Karpas-422 (cell line): ENCODE measurements around the gene CREB3L2. TPM values are rescaled to one million over a fixed set of nuclear protein-coding genes. Genes with fewer than 3 reads are reported as not detected.

Experiments
- DNase-seq: peaks from one replicate; pipeline ENCODE4 v3.0.0-alpha.2; 2015
- H2AFZ ChIP-seq: fragments of 200-600 bp; sonication (generic); 2 replicates; pipeline ENCODE4 v1.6.1; 2014; ENCODE audit warnings: antibody characterized with exemption, low read length, mixed read lengths
- H3K27ac ChIP-seq: fragments of 200-600 bp; sonication (generic); 2 replicates; pipeline ENCODE4 v1.5.1; 2014; ENCODE audit warnings: mild to moderate bottlenecking, low read length, moderate library complexity
- H3K27me3 ChIP-seq: fragments of 200-600 bp; sonication (generic); 2 replicates; pipeline ENCODE4 v1.6.1; 2014; ENCODE audit warnings: low read length, mixed read lengths
- H3K36me3 ChIP-seq: fragments of 200-600 bp; sonication (generic); 2 replicates; pipeline ENCODE4 v1.6.1; 2014; ENCODE audit warnings: low read length, mixed read lengths; ENCODE audit not compliant: insufficient read depth
- H3K4me1 ChIP-seq: fragments of 200-600 bp; sonication (generic); 2 replicates; pipeline ENCODE4 v1.6.1; 2014; ENCODE audit warnings: mild to moderate bottlenecking, low read length, mixed read lengths
- H3K4me2 ChIP-seq: fragments of 200-600 bp; sonication (generic); 2 replicates; pipeline ENCODE4 v1.6.1; 2014; ENCODE audit warnings: low read length, low read depth, mild to moderate bottlenecking; ENCODE audit not compliant: poor library complexity, severe bottlenecking
- H3K4me3 ChIP-seq: fragments of 200-600 bp; sonication (generic); 2 replicates; pipeline ENCODE4 v1.5.1; 2014; ENCODE audit warnings: mild to moderate bottlenecking, antibody characterized with exemption, low read length, mixed read lengths
- H3K79me2 ChIP-seq: fragments of 200-600 bp; sonication (generic); 2 replicates; pipeline ENCODE4 v1.6.1; 2014; ENCODE audit warnings: mild to moderate bottlenecking, low read length, mixed read lengths
- H3K9ac ChIP-seq: fragments of 200-600 bp; sonication (generic); 2 replicates; pipeline ENCODE4 v1.6.0; 2014; ENCODE audit warnings: low read length
- H3K9me2 ChIP-seq: fragments of 200-600 bp; sonication (generic), shearing (Covaris generic); replicated peaks from 2 replicates; pipeline ENCODE4 v1.6.0; 2014; ENCODE audit warnings: mild to moderate bottlenecking, low read length, moderate library complexity; ENCODE audit not compliant: insufficient read depth
- H3K9me3 ChIP-seq: fragments of 300-700, 200-600 bp; sonication (generic); 2 replicates; pipeline ENCODE4 v1.6.1; 2014; ENCODE audit warnings: low read length, mixed read lengths
- H4K20me1 ChIP-seq: fragments of 200-600 bp; sonication (generic); 2 replicates; pipeline ENCODE4 v1.6.1; 2014; ENCODE audit warnings: mild to moderate bottlenecking, antibody characterized with exemption, low read length, low read depth; ENCODE audit not compliant: insufficient read depth
- total RNA-seq: library from RNA; depleted of rRNA; stranded (reverse); fragments of >200 nt; shearing (Covaris generic); gene quantifications from 2 replicates; pipeline ENCODE4 v1.2.3, GENCODE V29; 2014; ENCODE audit warnings: low replicate concordance

CREB3L2 gene
- total RNA-seq, 1 experiment from 2014 or later, result not detected

DNA sequence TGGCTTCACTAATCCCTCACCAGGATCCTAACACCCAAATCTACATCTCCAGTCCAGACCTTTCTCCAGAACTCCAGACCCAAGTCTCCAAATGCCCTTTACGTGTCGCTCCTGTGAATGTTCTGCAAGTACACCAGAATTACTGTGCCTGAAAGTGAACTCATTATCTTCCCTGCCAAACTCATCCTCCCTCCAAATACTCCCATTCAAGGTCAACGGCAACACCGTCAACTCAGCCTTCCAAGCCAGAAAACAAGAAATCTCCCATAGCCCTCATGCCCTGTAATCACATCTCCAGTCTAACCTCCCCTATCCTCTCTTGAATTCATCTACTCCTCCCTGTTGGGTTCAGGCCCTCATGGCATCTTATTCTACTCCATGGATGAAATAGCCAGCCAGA lies 12.3 kb downstream of the CREB3L2 start:
- H3K9me2 ChIP-seq, result no peaks in the 10 kb centered on the region
- H3K27ac ChIP-seq, result no peak overlapping the region
- H4K20me1 ChIP-seq, result no peaks in the 10 kb centered on the region
- no peaks in the 10 kb centered on the region for H3K4me1 ChIP-seq
- no peak overlapping the region for H3K4me2 ChIP-seq
- DNase-seq, result no peak
- H2AFZ ChIP-seq, result no peak overlapping the region
- H3K4me3 ChIP-seq, result no peak overlapping the region
- H3K9ac ChIP-seq, result no peak overlapping the region
- H3K36me3 ChIP-seq, result no peaks in the 10 kb centered on the region
- H3K9me3 ChIP-seq, result no peaks in the 10 kb centered on the region
- no peaks in the 10 kb centered on the region for H3K27me3 ChIP-seq
- H3K79me2 ChIP-seq, result no peaks in the 10 kb centered on the region

DNA sequence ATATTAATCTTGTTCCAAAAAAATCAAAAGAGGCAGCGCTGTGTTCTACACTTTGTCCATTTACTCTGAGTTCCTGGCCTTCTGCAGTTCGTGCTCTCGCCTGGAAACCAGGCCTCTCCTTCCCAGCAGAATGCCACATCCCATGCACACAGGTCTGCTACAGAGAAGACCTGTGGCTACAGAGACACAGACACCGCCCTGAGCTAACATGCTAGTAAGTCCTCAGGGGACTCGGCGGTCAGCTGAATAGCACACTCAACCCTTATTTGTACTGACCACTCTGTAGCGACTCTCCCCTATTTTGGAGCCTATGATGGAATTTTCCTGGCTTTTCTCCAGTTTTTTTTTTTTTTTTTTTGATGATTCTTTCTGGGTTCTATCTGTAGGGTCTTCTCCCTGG lies 12.8 kb downstream of the CREB3L2 start:
- no peak overlapping the region for H3K27ac ChIP-seq
- no peaks in the 10 kb centered on the region for H3K9me3 ChIP-seq
- no peak overlapping the region for H3K4me3 ChIP-seq
- no peak overlapping the region for H3K4me2 ChIP-seq
- no peaks in the 10 kb centered on the region for H3K27me3 ChIP-seq
- no peaks in the 10 kb centered on the region for H3K79me2 ChIP-seq
- no peak for DNase-seq
- H3K9ac ChIP-seq, result no peak overlapping the region
- H3K36me3 ChIP-seq, result no peaks in the 10 kb centered on the region
- no peak overlapping the region for H2AFZ ChIP-seq
- no peaks in the 10 kb centered on the region for H3K4me1 ChIP-seq
- no peaks in the 10 kb centered on the region for H4K20me1 ChIP-seq
- no peaks in the 10 kb centered on the region for H3K9me2 ChIP-seq

DNA sequence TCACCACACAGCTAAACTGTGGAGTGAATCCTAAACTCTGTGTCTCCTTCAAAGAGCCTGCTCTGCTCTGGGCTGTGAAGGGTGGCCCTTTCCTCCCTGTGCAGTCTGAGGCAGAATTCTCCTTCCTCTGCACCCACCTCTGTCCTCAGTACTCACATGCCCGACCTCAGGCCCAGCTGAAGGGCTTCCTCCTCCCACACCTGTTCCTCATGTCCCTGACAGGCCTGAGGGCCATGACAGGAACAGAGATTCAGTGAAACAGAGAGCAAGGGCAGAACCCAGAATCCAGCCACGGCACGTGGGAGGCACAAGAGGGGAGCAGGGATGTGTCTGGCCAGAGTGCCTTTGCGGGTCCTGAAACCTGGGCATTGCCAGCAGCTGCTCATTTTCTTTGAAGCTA lies 13.9 kb downstream of the CREB3L2 start:
- H3K9me3 ChIP-seq, result no peaks in the 10 kb centered on the region
- H3K79me2 ChIP-seq, result no peaks in the 10 kb centered on the region
- H3K27me3 ChIP-seq, result no peaks in the 10 kb centered on the region
- H3K9ac ChIP-seq, result no peak overlapping the region
- H3K4me3 ChIP-seq, result no peak overlapping the region
- H3K9me2 ChIP-seq, result no peaks in the 10 kb centered on the region
- H3K36me3 ChIP-seq, result no peaks in the 10 kb centered on the region
- no peak overlapping the region for H3K4me2 ChIP-seq
- DNase-seq, result no peak
- H3K4me1 ChIP-seq, result no peaks in the 10 kb centered on the region
- no peaks in the 10 kb centered on the region for H4K20me1 ChIP-seq
- no peak overlapping the region for H3K27ac ChIP-seq
- H2AFZ ChIP-seq, result no peak overlapping the region

DNA sequence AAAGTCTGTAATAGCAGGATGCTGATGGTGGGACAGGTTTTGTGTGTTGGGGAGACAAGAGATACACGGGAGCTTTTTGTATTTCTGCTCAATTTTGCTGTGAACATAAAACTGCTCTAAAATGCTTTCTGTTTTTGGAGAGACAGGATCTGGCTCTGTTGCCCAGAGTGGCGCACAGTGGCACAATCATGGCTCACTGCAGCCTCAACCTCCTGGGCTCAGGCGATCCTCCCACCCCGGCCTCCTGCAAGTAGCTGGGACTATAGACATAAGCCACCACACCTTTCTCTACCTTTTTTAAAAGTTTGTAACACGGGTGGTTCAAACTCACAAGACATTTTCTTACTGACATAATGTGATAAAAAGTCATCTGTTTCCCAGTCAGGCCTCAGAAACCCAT lies 14.3 kb downstream of the CREB3L2 start:
- H3K9ac ChIP-seq, result no peak overlapping the region
- no peak overlapping the region for H3K4me2 ChIP-seq
- no peak overlapping the region for H3K4me3 ChIP-seq
- H4K20me1 ChIP-seq, result no peaks in the 10 kb centered on the region
- DNase-seq, result no peak
- no peaks in the 10 kb centered on the region for H3K36me3 ChIP-seq
- H3K27me3 ChIP-seq, result no peaks in the 10 kb centered on the region
- no peaks in the 10 kb centered on the region for H3K9me2 ChIP-seq
- H3K9me3 ChIP-seq, result no peaks in the 10 kb centered on the region
- no peaks in the 10 kb centered on the region for H3K4me1 ChIP-seq
- no peak overlapping the region for H2AFZ ChIP-seq
- H3K27ac ChIP-seq, result no peak overlapping the region
- no peaks in the 10 kb centered on the region for H3K79me2 ChIP-seq

DNA sequence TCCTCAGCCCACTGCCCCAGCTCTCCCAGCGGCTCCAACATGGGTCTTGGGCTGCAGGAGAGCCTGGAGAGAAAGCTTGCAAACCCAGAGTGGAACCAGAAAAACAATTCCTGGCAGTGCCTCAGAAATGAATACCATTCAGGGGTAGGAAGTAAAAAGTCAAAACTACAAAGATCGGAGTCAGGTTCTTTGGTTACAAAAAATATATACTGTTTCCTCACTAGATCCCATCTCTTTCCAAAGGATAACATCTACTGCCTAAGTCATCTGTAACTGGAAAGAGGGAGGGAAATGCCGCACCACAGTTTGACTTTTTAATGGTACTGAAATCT lies 14.9 kb downstream of the CREB3L2 start:
- no peak overlapping the region for H3K4me2 ChIP-seq
- no peak overlapping the region for H2AFZ ChIP-seq
- no peak overlapping the region for H3K27ac ChIP-seq
- H4K20me1 ChIP-seq, result no peaks in the 10 kb centered on the region
- no peak overlapping the region for H3K9ac ChIP-seq
- no peaks in the 10 kb centered on the region for H3K79me2 ChIP-seq
- no peaks in the 10 kb centered on the region for H3K9me2 ChIP-seq
- no peaks in the 10 kb centered on the region for H3K36me3 ChIP-seq
- H3K27me3 ChIP-seq, result no peaks in the 10 kb centered on the region
- DNase-seq, result no peak
- no peak overlapping the region for H3K4me3 ChIP-seq
- H3K4me1 ChIP-seq, result no peaks in the 10 kb centered on the region
- H3K9me3 ChIP-seq, result no peaks in the 10 kb centered on the region

DNA sequence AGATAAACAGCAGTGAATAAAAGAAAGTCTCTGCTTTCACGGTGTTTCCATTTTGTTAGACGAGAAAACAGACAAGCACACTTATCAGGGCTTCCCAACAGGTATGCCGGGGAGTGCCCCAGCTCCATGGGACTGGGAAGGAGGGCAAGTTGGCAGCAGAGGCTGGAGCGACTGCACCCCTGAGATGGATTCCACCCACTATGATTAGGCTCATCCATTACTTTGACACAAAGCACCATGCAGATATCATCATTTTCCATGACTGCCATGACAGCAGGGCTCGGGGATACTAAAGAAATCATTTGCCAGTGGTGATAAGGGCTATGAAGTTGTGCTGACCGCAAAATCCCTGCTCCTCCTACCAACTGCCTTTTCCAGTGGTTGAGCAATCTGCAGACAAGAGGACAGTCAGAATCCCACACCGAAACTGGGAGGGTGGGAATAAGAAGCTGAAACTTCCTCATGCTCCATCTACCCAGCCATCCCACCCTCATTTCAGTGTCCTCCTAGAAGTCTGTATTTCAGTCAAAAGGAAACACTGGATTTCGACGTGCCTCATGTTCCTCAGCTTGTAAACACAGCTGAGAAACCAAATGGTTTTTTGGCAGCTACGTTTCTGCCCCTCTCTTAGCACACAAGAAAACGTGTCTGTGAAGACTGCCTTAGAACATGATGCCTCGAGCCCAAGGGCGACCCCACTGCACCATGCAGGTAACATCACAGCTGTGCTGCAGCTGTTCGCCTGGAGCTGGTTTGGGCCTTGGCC lies 15.5 kb downstream of the CREB3L2 start:
- Histone ChIP-seq H2AFZ (no peak overlapping the region), H3K79me2 (no peaks in the 10 kb centered on the region), H3K4me1 (no peaks in the 10 kb centered on the region), H3K36me3 (no peaks in the 10 kb centered on the region), H3K9me3 (no peaks in the 10 kb centered on the region), H3K9ac (no peak overlapping the region), H3K27ac (no peak overlapping the region), H3K4me3 (no peak overlapping the region), H3K9me2 (no peaks in the 10 kb centered on the region), H3K27me3 (no peaks in the 10 kb centered on the region), H4K20me1 (no peaks in the 10 kb centered on the region), H3K4me2 (no peak overlapping the region)
- no peak for DNase-seq

DNA sequence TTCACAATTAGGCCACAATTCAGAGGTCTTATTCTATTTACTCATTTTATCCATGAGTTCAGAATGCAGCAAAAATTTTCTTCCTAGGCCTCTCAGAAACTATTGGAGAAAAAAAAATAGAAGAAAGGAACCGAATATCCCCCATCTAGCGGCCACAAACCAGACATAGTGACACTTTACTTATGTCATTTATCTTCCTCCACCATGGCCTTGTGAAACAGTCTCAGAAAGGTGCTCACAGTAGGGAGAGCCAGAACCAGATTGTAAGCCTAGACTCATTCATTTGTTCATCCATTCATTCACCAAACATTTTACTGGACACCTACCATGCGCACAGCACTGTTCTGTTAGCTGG lies 16.0 kb downstream of the CREB3L2 start:
- H3K9ac ChIP-seq, result no peak overlapping the region
- H3K27me3 ChIP-seq, result no peaks in the 10 kb centered on the region
- no peak overlapping the region for H3K27ac ChIP-seq
- no peaks in the 10 kb centered on the region for H3K9me3 ChIP-seq
- H2AFZ ChIP-seq, result no peak overlapping the region
- H3K4me2 ChIP-seq, result no peak overlapping the region
- no peak overlapping the region for H3K4me3 ChIP-seq
- H3K9me2 ChIP-seq, result no peaks in the 10 kb centered on the region
- no peaks in the 10 kb centered on the region for H4K20me1 ChIP-seq
- DNase-seq, result no peak
- no peaks in the 10 kb centered on the region for H3K36me3 ChIP-seq
- H3K4me1 ChIP-seq, result no peaks in the 10 kb centered on the region
- no peaks in the 10 kb centered on the region for H3K79me2 ChIP-seq

DNA sequence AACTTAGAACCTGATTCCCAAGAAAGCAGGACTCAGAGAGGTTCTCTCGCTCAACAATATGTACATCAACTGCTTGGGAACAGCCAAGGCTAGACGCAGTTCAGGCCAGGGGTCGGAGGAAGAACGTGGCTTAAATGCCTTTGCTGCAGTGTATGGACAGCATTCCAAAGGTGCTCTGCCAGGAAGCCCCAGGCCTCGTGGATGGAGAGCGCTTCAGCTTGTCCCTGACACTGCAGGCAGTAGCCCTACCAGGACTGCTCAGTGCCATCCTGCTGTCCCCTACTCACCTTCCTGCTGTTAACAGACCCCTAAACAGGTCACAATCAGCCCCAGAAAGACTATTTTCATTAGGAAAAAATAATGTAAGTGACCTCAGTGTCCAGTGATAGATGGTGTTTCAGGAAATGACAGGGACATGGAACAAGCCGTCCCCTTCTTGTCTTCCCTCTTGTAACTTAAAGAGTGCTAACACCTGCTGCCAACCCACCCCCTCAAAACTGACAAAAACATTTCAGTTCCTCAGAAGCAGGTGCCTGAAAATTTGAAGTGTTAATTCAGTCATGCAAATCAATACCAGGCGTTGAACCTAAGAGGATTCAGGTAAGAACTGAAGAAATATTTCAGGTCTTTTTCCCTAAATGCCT lies 16.5 kb downstream of the CREB3L2 start:
- no peak overlapping the region for H3K4me2 ChIP-seq
- no peak overlapping the region for H3K27ac ChIP-seq
- no peak for DNase-seq
- H3K79me2 ChIP-seq, result no peaks in the 10 kb centered on the region
- no peak overlapping the region for H3K4me3 ChIP-seq
- H4K20me1 ChIP-seq, result no peaks in the 10 kb centered on the region
- no peaks in the 10 kb centered on the region for H3K9me2 ChIP-seq
- no peak overlapping the region for H3K9ac ChIP-seq
- no peaks in the 10 kb centered on the region for H3K27me3 ChIP-seq
- H3K36me3 ChIP-seq, result no peaks in the 10 kb centered on the region
- H3K9me3 ChIP-seq, result no peaks in the 10 kb centered on the region
- H3K4me1 ChIP-seq, result no peaks in the 10 kb centered on the region
- H2AFZ ChIP-seq, result no peak overlapping the region
